ENCODE measurements around the gene NPL.

- TF ChIP-seq POLR2A (IDR thresholded peaks at IDR 0.05) (no peak), POLR2AphosphoS5 (IDR thresholded peaks at IDR 0.05) (no peak)
- TF ChIP-seq, protein P1, sequence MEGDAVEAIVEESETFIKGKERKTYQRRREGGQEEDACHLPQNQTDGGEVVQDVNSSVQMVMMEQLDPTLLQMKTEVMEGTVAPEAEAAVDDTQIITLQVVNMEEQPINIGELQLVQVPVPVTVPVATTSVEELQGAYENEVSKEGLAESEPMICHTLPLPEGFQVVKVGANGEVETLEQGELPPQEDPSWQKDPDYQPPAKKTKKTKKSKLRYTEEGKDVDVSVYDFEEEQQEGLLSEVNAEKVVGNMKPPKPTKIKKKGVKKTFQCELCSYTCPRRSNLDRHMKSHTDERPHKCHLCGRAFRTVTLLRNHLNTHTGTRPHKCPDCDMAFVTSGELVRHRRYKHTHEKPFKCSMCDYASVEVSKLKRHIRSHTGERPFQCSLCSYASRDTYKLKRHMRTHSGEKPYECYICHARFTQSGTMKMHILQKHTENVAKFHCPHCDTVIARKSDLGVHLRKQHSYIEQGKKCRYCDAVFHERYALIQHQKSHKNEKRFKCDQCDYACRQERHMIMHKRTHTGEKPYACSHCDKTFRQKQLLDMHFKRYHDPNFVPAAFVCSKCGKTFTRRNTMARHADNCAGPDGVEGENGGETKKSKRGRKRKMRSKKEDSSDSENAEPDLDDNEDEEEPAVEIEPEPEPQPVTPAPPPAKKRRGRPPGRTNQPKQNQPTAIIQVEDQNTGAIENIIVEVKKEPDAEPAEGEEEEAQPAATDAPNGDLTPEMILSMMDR (IDR thresholded peaks at IDR 0.05): no peak
These were observed 66.3 kb downstream of the NPL start for GRCh38 chr1:182855911-182856310.
